A673 (cell line): ENCODE results near the gene KHDC1. TPM values are rescaled to one million over a fixed set of nuclear protein-coding genes. Genes with fewer than 3 reads are reported as not detected.
"Not testable (repeated sequence)": the region's sequence is repeated elsewhere in the genome, so short reads cannot be mapped to it uniquely, and the experiment has no call there.

Experiments used
- BruUV-seq: library from RNA; stranded (reverse); fragments of 400-500 nt; replicated peaks from 2 replicates; lab custom pipeline; 2021; lab: Mats Ljungman, UMichigan
- CTCF ChIA-PET: fragments of 300-600 bp; sonication (Branson Sonifier 250); formaldehyde crosslinking; loops from one replicate; lab custom pipeline; 2022; ENCODE audit warnings: antibody characterized with exemption; lab: Charles Lee
- POLR2A ChIA-PET: fragments of 300-600 bp; sonication (Branson Sonifier 250); formaldehyde crosslinking; loops from one replicate; lab custom pipeline; 2022; ENCODE audit warnings: antibody characterized with exemption; ENCODE audit not compliant: low non-redundant PET; lab: Charles Lee
- DNase-seq: peaks from one replicate; pipeline ENCODE4 v3.0.0-alpha.2; 2015; ENCODE audit warnings: low spot score
- H3K27ac ChIP-seq: fragments of 200-600 bp; sonication (generic); 2 replicates; pipeline ENCODE4 v1.5.1; 2016; ENCODE audit warnings: mixed run types, low read depth, mild to moderate bottlenecking, mixed read lengths, antibody characterized with exemption, low read length; ENCODE audit not compliant: poor library complexity, severe bottlenecking
- H3K27me3 ChIP-seq: fragments of 200-600 bp; sonication (generic); replicated peaks from 2 replicates; pipeline ENCODE4 v1.6.1; 2017; ENCODE audit warnings: mixed run types, low read depth, mild to moderate bottlenecking, mixed read lengths, antibody characterized with exemption, low read length; ENCODE audit not compliant: insufficient read depth, poor library complexity
- H3K36me3 ChIP-seq: fragments of 200-600 bp; sonication (generic); 2 replicates; pipeline ENCODE4 v1.6.1; 2016; ENCODE audit warnings: mixed run types, mild to moderate bottlenecking, mixed read lengths, antibody characterized with exemption, low read length; ENCODE audit not compliant: insufficient read depth, poor library complexity, severe bottlenecking
- H3K4me1 ChIP-seq: fragments of 200-600 bp; sonication (generic); 2 replicates; pipeline ENCODE4 v1.6.1; 2017; ENCODE audit warnings: mixed run types, mild to moderate bottlenecking, mixed read lengths, antibody characterized with exemption, low read length; ENCODE audit not compliant: insufficient read depth, poor library complexity, severe bottlenecking
- H3K4me3 ChIP-seq: fragments of 200-600 bp; sonication (generic); 2 replicates; pipeline ENCODE4 v1.5.1; 2016; ENCODE audit warnings: low read depth, mixed run types, mild to moderate bottlenecking, mixed read lengths, low read length; ENCODE audit not compliant: poor library complexity, severe bottlenecking
- H3K9me3 ChIP-seq: fragments of 200-600 bp; sonication (generic); 2 replicates; pipeline ENCODE4 v1.6.1; 2016; ENCODE audit warnings: mixed run types, low read depth, mild to moderate bottlenecking, mixed read lengths, antibody characterized with exemption, low read length; ENCODE audit not compliant: poor library complexity, severe bottlenecking
- EZH2 ChIP-seq: fragments of 200-600 bp; sonication (generic); IDR thresholded peaks from 2 replicates; pipeline ENCODE4 v1.6.1; 2017; ENCODE audit warnings: borderline replicate concordance, low read depth, mild to moderate bottlenecking, mixed read lengths, antibody characterized with exemption, low read length; ENCODE audit not compliant: poor library complexity, severe bottlenecking
- intact Hi-C: fragments of 100-400 bp; cut with micrococcal nuclease; formaldehyde crosslinking; loops from one replicate; pipeline ENCODE4 v1.10.0; 2022; ENCODE audit not compliant: unreplicated experiment
- total RNA-seq: library from RNA; stranded (reverse); gene quantifications from 2 replicates; pipeline ENCODE4 v1.2.3, GENCODE V29; 2021
- TF ChIP-seq, protein P1 (sequence below): fragments of 300-800, 200-600 bp; sonication (generic); conservative IDR thresholded peaks from 2 replicates; pipeline ENCODE4 v1.5.1; 2017; ENCODE audit warnings: low read depth, mild to moderate bottlenecking, antibody characterized with exemption, low read length, moderate library complexity, mixed read lengths

Gene KHDC1
- total RNA-seq, 1 experiment from 2014 or later, result 11.1 TPM

DNA sequence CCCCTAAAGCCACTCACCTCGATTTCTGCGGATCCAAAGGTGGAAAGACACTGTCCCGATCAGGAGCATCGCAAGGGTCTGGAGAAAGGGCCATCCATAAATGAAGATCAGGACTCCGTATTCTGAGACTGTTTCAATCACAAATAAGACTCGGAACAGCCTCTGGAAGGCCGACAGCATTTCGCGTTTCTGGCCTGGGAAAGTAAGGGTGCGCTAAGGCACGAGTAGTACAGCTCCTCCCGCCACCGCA lies 46.5 kb upstream of the KHDC1 start:
- BruUV-seq, result no TSS peak
- intact Hi-C loops, result no loop called here
- DNase-seq, result peak; percentile 53
- CTCF ChIA-PET, result interaction anchor here (0.5 to 0.9 kb wide), 2 partner anchors 24 to 29 kb away, joined by 4 to 6 read pairs; no protein-coding TSS in a partner anchor
- H3K36me3 ChIP-seq, result no peaks in the 10 kb centered on the region
- H3K4me1 ChIP-seq, result no peaks in the 10 kb centered on the region
- no peaks in the 10 kb centered on the region for H3K27me3 ChIP-seq
- H3K27ac ChIP-seq, result peak overlapping the region; percentile 62
- H3K9me3 ChIP-seq, result no peaks in the 10 kb centered on the region
- POLR2A ChIA-PET, result no interaction called here
- TF ChIP-seq EZH2, result no peak
- TF ChIP-seq, protein P1, sequence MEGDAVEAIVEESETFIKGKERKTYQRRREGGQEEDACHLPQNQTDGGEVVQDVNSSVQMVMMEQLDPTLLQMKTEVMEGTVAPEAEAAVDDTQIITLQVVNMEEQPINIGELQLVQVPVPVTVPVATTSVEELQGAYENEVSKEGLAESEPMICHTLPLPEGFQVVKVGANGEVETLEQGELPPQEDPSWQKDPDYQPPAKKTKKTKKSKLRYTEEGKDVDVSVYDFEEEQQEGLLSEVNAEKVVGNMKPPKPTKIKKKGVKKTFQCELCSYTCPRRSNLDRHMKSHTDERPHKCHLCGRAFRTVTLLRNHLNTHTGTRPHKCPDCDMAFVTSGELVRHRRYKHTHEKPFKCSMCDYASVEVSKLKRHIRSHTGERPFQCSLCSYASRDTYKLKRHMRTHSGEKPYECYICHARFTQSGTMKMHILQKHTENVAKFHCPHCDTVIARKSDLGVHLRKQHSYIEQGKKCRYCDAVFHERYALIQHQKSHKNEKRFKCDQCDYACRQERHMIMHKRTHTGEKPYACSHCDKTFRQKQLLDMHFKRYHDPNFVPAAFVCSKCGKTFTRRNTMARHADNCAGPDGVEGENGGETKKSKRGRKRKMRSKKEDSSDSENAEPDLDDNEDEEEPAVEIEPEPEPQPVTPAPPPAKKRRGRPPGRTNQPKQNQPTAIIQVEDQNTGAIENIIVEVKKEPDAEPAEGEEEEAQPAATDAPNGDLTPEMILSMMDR, result no peak
- H3K4me3 ChIP-seq, result peak overlapping the region; percentile 72

DNA sequence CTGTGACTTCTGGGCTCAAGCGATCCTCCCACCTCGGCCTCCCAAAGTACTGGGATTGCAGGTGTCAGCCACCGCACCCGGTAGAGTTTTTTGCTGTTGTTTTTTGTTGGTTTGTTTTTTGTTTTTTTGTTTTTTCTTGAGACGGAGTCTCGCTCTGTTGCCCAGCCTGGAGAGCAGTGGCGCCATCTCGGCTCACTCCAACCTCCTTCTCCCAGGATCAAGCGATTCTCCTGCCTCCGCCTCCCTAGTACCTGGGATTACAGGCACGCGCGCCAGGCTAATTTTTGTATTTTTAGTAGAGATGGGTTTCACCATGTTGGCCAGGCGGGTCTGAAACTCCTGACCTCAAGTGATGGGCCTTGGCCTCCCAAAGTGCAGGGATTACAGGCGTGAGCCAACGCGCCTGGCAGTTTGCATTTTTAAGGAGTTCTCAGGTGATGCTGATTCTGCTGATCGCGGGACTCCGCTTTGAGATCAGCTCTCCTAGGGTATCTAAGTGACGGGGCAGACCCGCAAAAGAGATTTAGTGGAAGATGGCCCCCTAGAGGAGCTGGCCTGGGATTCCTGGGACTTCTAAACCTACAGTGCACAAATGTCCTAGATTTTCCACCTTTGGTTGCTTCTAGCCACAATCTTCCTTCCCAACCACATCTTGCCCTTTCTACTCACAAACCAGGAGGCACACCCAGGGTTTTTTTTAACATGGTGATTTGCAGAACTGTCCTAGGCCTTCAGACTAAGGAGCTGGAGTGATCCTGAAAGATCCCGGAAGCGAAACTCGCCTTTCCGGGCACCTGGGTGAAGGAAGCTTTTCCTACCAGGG lies 45.9 kb upstream of the KHDC1 start:
- CTCF ChIA-PET, result interaction anchor here (0.5 to 0.9 kb wide), 2 partner anchors 23 to 28 kb away, joined by 4 to 6 read pairs; no protein-coding TSS in a partner anchor
- DNase-seq, result peak; percentile 50
- no peaks in the 10 kb centered on the region for H3K36me3 ChIP-seq
- POLR2A ChIA-PET, result no interaction called here
- H3K4me3 ChIP-seq, result peak overlapping the region; percentile 72
- intact Hi-C loops, result no loop called here
- H3K4me1 ChIP-seq, result no peaks in the 10 kb centered on the region
- BruUV-seq, result TSS peak; percentile 54
- H3K9me3 ChIP-seq, result no peaks in the 10 kb centered on the region
- H3K27me3 ChIP-seq, result no peaks in the 10 kb centered on the region
- TF ChIP-seq, protein P1, result peak; percentile 36; the same call in 1 of the 2 replicates
- TF ChIP-seq EZH2, result no peak
- H3K27ac ChIP-seq, result peak overlapping the region; percentile 62

- CTCF ChIA-PET, H3K9me3 ChIP-seq, H3K4me1 ChIP-seq, POLR2A ChIA-PET, H3K4me3 ChIP-seq, H3K36me3 ChIP-seq, BruUV-seq, DNase-seq, H3K27me3 ChIP-seq, H3K27ac ChIP-seq, intact Hi-C loops: not testable (repeated sequence)
Observed at GRCh38 chr6:73303773-73304172, 40.8 kb upstream of the KHDC1 start.
